Adrenal gland (tissue), 12 donors: ENCODE measurements around the gene DUS1L. TPM values are rescaled to one million over a fixed set of nuclear protein-coding genes. Genes with fewer than 3 reads are reported as not detected.

Source experiments
- DNase-seq, 7 donors: peaks; one replicate each; pipeline ENCODE4 v3.0.0-alpha.2; 2019 to 2020
- H3K27ac ChIP-seq, 5 donors: fragments of 200-600 bp; sonication (generic) in 4 of 5; 1 replicate in 3 of 5; 2 replicates in 2 of 5; pipeline versions ENCODE4 v1.5.1 to v1.8.0; 2016 to 2020; ENCODE audit warnings: mild to moderate bottlenecking in 1 of 5
- H3K27me3 ChIP-seq: fragments of 200-600 bp; 2 replicates; pipeline ENCODE4 v1.8.0; 2021
- H3K36me3 ChIP-seq, 2 donors: fragments of 200-600 bp; replicated peaks in 1 of 2; 1 replicate in 1 of 2; 2 replicates in 1 of 2; pipeline versions ENCODE4 v1.5.1 to v1.8.0; 2018 to 2022
- H3K4me1 ChIP-seq, 2 donors: fragments of 200-600 bp; replicated peaks in 1 of 2; 1 replicate in 1 of 2; 2 replicates in 1 of 2; pipeline versions ENCODE4 v1.5.1 to v1.8.0; 2018 to 2021
- H3K4me3 ChIP-seq, 4 donors: fragments of 200-600 bp; sonication (generic) in 3 of 4; one replicate each; pipeline ENCODE4 v1.5.1; 2016 to 2018
- H3K9me3 ChIP-seq, 3 donors: fragments of 200-600 bp; sonication (generic) in 1 of 3; replicated peaks in 1 of 3; 1 replicate in 2 of 3; 2 replicates in 1 of 3; pipeline versions ENCODE4 v1.5.1 to v1.8.0; 2016 to 2021
- POLR2A ChIP-seq, 2 donors: fragments of 450-650 bp; IDR thresholded peaks; one replicate each; pipeline ENCODE4 v1.6.1; 2017; ENCODE audit warnings: antibody characterized with exemption in 2 of 2, mild to moderate bottlenecking in 2 of 2, moderate library complexity in 1 of 2
- WGBS, 4 donors: extraction: QIAGEN DNeasy Blood & Tissue Kit in 2 of 4; methylation state at CpG; one replicate each; pipeline versions ENCODE4 v1.1.5 to v1.1.7; 2013 to 2017; 5-methylcytosine and 5-hydroxymethylcytosine counted together
- intact Hi-C, 2 donors: fragments of 100-400 bp; cut with DNase I; formaldehyde crosslinking; loops; one replicate each; pipeline versions ENCODE4 v1.14.1 to v1.15.0; 2022 to 2023
- polyA plus RNA-seq, 3 donors: library from polyadenylated mRNA; stranded (reverse); fragments of 200-250 nt in 2 of 3; fragments of 350-450 nt in 1 of 3; fragmentation: Illumina TruSeq in 1 of 3; extraction: RNeasy Lipid Tissue Mini Kit (QIAGEN cat#74804) in 1 of 3; gene quantifications; one replicate each; pipeline ENCODE4 v1.2.3, GENCODE V29; 2013 to 2014
- total RNA-seq, 9 donors: library from RNA; depleted of rRNA in 4 of 9; stranded (reverse); fragments of >200 nt in 4 of 9; fragments of 120-200 nt in 1 of 9; fragmentation: NEBNext Ultra II Directional in 1 of 9; extraction: Animal tissue kit (Norgen Biotek cat#: 25700) in 1 of 9; gene quantifications; one replicate each; pipeline versions ENCODE4 v1.1.0 to v1.2.4, GENCODE V29; 2013 to 2023
- TF ChIP-seq, protein P1 (sequence below), 6 experiments: fragments of 450-650 bp in 4 of 6; fragments of 200-600 bp in 2 of 6; sonication (generic) in 1 of 6; IDR thresholded peaks; 1 replicate in 5 of 6; 2 replicates in 1 of 6; pipeline versions ENCODE4 v1.5.1 to v1.8.0; 2016 to 2021; ENCODE audit warnings: antibody characterized with exemption in 6 of 6, mild to moderate bottlenecking in 2 of 6, moderate library complexity in 1 of 6
- donor health status: healthy with polysubstance abuse.
- donor health status: Bipolar disorder and iron deficiency.
- donor health status: DM: yes; HTN: yes; CAD: no.
- donor health status: DM: no; HTN: no; CAD: no.
- donor health status: DM: no; HTN: no; CAD: no.
- donor health status: DM: yes; HTN: yes; CAD: no.

DUS1L gene
- total and polyA plus RNA-seq, 12 donors, result 38.5 to 397 (median 75.7) TPM

DNA sequence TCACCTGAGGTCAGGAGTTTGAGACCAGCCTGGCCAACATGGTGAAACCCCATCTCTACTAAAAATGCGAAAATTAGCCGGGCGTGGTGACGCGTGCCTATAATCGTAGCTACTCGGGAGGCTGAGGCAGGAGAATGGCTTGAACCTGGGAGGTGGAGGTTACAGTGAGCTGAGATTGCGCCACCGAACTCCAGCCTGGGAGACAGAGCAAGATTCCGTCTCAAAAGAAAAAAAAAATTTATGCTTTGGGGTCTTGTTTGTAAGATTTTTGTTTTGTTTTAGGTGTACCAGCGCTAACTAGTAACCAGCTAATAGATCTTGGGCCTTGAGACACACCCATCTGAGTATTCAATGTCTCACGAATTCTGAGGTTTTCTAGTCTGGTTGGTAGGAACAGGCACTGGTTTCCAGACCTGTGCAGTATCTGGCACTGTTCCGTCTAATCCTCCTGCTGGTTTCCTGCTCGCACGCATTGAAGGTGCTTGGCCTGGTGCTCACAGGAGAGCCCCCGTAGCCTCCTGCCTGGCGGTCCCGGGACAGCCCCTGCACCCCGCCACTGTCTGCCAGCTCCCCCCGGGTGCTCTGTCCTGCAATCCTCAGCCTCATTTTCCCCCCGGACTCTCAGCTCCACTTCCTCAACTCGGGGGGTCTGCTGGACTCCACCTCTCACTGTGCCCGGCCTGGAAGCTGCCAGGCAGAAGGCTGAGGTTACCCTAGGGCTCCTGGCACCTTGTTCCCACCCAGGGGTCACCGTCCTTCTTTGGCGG is 10.6 kb upstream of the DUS1L start:
- H3K4me3 ChIP-seq, result no peak overlapping the region
- no peak for TF ChIP-seq POLR2A (IDR thresholded peaks at IDR 0.05)
- TF ChIP-seq, protein P1, sequence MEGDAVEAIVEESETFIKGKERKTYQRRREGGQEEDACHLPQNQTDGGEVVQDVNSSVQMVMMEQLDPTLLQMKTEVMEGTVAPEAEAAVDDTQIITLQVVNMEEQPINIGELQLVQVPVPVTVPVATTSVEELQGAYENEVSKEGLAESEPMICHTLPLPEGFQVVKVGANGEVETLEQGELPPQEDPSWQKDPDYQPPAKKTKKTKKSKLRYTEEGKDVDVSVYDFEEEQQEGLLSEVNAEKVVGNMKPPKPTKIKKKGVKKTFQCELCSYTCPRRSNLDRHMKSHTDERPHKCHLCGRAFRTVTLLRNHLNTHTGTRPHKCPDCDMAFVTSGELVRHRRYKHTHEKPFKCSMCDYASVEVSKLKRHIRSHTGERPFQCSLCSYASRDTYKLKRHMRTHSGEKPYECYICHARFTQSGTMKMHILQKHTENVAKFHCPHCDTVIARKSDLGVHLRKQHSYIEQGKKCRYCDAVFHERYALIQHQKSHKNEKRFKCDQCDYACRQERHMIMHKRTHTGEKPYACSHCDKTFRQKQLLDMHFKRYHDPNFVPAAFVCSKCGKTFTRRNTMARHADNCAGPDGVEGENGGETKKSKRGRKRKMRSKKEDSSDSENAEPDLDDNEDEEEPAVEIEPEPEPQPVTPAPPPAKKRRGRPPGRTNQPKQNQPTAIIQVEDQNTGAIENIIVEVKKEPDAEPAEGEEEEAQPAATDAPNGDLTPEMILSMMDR (IDR thresholded peaks at IDR 0.05), result no peak
- no peak for DNase-seq
- H3K36me3 ChIP-seq, result peaks cover 0 to 29% of the 10 kb centered on the region in 2 donors
- no peaks in the 10 kb centered on the region for H3K27me3 ChIP-seq
- no peak overlapping the region for H3K27ac ChIP-seq
- 83 to 92% (median 87%) methylated on average over 25 of the region's 25 CpGs for WGBS, 4 donors
- intact Hi-C loops, result no loop called here
- no peaks in the 10 kb centered on the region for H3K9me3 ChIP-seq
- H3K4me1 ChIP-seq, result no peaks in the 10 kb centered on the region

DNA sequence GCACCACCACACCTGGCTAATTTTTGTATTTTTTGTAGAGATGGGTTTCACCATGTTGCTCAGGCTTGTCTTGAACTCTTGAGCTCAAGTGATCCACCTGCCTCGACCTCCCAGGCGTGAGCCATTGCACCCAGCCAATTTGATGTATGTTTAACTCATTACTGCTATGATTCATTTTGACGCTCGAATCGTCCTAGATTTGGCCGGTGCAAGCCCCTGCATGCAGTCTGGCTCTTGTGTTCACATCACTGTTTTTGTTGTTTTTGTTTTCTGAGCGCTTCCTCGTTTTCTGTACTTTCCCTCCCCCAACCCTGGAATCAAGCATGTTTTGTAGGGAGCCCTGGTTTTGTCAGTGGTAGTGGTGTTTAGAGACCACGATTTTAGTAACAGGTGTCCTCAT is 7.8 kb upstream of the DUS1L start:
- Histone ChIP-seq H3K27ac (no peak overlapping the region), H3K4me1 (no peaks in the 10 kb centered on the region), H3K27me3 (no peaks in the 10 kb centered on the region), H3K36me3 (peaks cover 0 to 3% of the 10 kb centered on the region in 2 donors), H3K9me3 (no peaks in the 10 kb centered on the region), H3K4me3 (no peak overlapping the region)
- TF ChIP-seq, protein P1 (IDR thresholded peaks at IDR 0.05), result no peak
- no peak for TF ChIP-seq POLR2A (IDR thresholded peaks at IDR 0.05)
- intact Hi-C loops, result no loop called here
- WGBS, 4 donors, result 81 to 85% (median 83%) methylated on average over 9 of the region's 9 CpGs
- DNase-seq, result no peak

DNA sequence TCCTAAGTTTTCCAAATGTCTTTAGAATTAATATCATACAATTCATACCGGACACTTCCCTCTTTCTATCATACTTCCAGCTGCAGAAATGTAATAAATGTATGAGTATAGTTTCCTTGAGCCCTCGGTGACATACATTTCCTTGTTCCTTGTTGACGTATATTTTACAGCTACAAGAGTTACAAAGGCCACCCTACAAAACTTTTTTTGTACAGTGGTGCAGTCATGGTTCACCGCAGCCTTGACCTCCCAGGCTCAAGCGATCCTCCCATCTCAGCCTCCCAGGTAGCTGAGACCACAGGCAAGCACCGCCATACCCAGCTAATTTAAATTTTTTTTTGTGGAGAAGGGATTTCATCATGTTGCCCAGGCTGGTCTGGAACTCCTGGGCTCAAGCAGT is 7.2 kb upstream of the DUS1L start:
- intact Hi-C loops, result no loop called here
- no peak for DNase-seq
- H3K27me3 ChIP-seq, result no peaks in the 10 kb centered on the region
- H3K4me1 ChIP-seq, result no peaks in the 10 kb centered on the region
- 79 to 89% (median 84%) methylated on average over 6 of the region's 6 CpGs for WGBS, 4 donors
- no peak overlapping the region for H3K4me3 ChIP-seq
- TF ChIP-seq, protein P1 (IDR thresholded peaks at IDR 0.05), result no peak
- TF ChIP-seq POLR2A (IDR thresholded peaks at IDR 0.05), result no peak
- no peak overlapping the region for H3K27ac ChIP-seq
- H3K36me3 ChIP-seq, result no peaks in the 10 kb centered on the region
- no peaks in the 10 kb centered on the region for H3K9me3 ChIP-seq

DNA sequence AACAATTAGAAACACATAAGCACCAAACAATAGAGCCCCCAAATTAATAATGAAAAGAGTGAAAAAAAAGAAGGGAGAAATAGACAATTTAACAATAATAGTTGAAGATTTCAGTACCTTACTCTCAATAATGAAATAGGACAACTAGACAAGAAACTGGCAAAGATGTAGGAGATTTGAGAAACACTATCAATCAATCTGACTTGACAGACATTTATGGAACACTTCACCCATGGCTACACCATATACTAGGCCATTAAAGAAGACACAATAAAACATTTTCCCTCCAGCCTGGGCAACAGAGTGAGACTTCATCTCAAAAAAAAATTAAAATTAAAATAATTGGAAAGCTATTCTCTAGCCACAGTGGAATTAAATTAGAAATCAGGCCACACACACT is 5.0 kb upstream of the DUS1L start:
- H3K9me3 ChIP-seq, result no peaks in the 10 kb centered on the region
- peaks cover 5 to 7% of the 10 kb centered on the region in 2 donors for H3K4me1 ChIP-seq
- no peak for TF ChIP-seq POLR2A (IDR thresholded peaks at IDR 0.05)
- TF ChIP-seq, protein P1 (IDR thresholded peaks at IDR 0.05), result no peak
- H3K27ac ChIP-seq, result no peak overlapping the region
- no peaks in the 10 kb centered on the region for H3K27me3 ChIP-seq
- no peak overlapping the region for H3K4me3 ChIP-seq
- intact Hi-C loops, result no loop called here
- no peak for DNase-seq
- no peaks in the 10 kb centered on the region for H3K36me3 ChIP-seq
